Hepatocyte (in vitro differentiated cells): Measurements from ENCODE around the gene SERPING1. TPM values are rescaled to one million over a fixed set of nuclear protein-coding genes. Genes with fewer than 3 reads are reported as not detected.

Experiments used
- DNase-seq: peaks from one replicate; pipeline ENCODE4 v3.0.0-alpha.2; 2016; ENCODE audit warnings: low spot score
- H2AFZ ChIP-seq: fragments of 200-600 bp; sonication (generic); 2 replicates; pipeline ENCODE4 v1.6.0; 2016; ENCODE audit warnings: antibody characterized with exemption, mild to moderate bottlenecking
- H3K27ac ChIP-seq: fragments of 200-600 bp; sonication (generic); 2 replicates; pipeline ENCODE4 v1.5.1; 2016; ENCODE audit warnings: mild to moderate bottlenecking
- H3K27me3 ChIP-seq: fragments of 200-600 bp; sonication (generic); 2 replicates; pipeline ENCODE4 v1.6.1; 2016
- H3K36me3 ChIP-seq: fragments of 200-600 bp; sonication (generic); replicated peaks from 2 replicates; pipeline ENCODE4 v1.5.1; 2016; ENCODE audit warnings: low read depth; ENCODE audit not compliant: insufficient read depth
- H3K4me1 ChIP-seq: fragments of 200-600 bp; sonication (generic); 2 replicates; pipeline ENCODE4 v1.5.1; 2016; ENCODE audit warnings: mild to moderate bottlenecking, moderate library complexity; ENCODE audit not compliant: insufficient read depth
- H3K4me2 ChIP-seq: fragments of 200-600 bp; sonication (generic); 2 replicates; pipeline ENCODE4 v1.6.0; 2016
- H3K4me3 ChIP-seq: fragments of 200-600 bp; sonication (generic); 2 replicates; pipeline ENCODE4 v1.5.1; 2016; ENCODE audit warnings: mild to moderate bottlenecking
- H3K79me2 ChIP-seq: fragments of 200-600 bp; sonication (generic); 2 replicates; pipeline ENCODE4 v1.6.0; 2017; ENCODE audit warnings: mild to moderate bottlenecking
- H3K9me2 ChIP-seq: fragments of 200-600 bp; sonication (generic); replicated peaks from 2 replicates; pipeline ENCODE4 v1.6.0; 2017; ENCODE audit warnings: mild to moderate bottlenecking; ENCODE audit not compliant: insufficient read depth
- H3K9me3 ChIP-seq: fragments of 200-600 bp; sonication (generic); 2 replicates; pipeline ENCODE4 v1.5.1; 2016; ENCODE audit warnings: low read depth, mild to moderate bottlenecking
- H4K20me1 ChIP-seq: fragments of 200-600 bp; sonication (generic); 2 replicates; pipeline ENCODE4 v1.6.0; 2016; ENCODE audit warnings: mild to moderate bottlenecking; ENCODE audit not compliant: insufficient read depth, poor library complexity, severe bottlenecking
- EZH2 ChIP-seq: fragments of 200-600 bp; sonication (generic); IDR thresholded peaks from 2 replicates; pipeline ENCODE4 v1.6.1; 2016; ENCODE audit warnings: antibody characterized with exemption, mild to moderate bottlenecking, borderline replicate concordance
- EZH2phosphoT487 ChIP-seq: fragments of 200-600 bp; sonication (generic); IDR thresholded peaks from one replicate; pipeline ENCODE4 v1.6.1; 2018; ENCODE audit warnings: antibody characterized with exemption, mild to moderate bottlenecking, low read depth, moderate library complexity; ENCODE audit not compliant: unreplicated experiment, severe bottlenecking
- WGBS: methylation state at CpG from one replicate; pipeline ENCODE4 v1.1.6; 2016; ENCODE audit warnings: low lambda C conversion rate; ENCODE audit errors: missing lambda C conversion rate; 5-methylcytosine and 5-hydroxymethylcytosine counted together
- polyA plus RNA-seq: library from polyadenylated mRNA; unstranded; fragments of >200 nt; fragmentation: Nextera tagmentation; extraction: Ambion mirVana; gene quantifications from 2 replicates; pipeline ENCODE4 v1.2.1, GENCODE V29; 2016
- total RNA-seq: library from RNA; depleted of rRNA; stranded (reverse); fragments of >200 nt; gene quantifications from 2 replicates; pipeline ENCODE4 v1.2.3, GENCODE V29; 2014
- TF ChIP-seq, protein P1 (sequence below): fragments of 200-600 bp; sonication (generic); IDR thresholded peaks from 2 replicates; pipeline ENCODE4 v1.5.1; 2016; ENCODE audit warnings: antibody characterized with exemption, mild to moderate bottlenecking; ENCODE audit not compliant: poor library complexity

The SERPING1 gene
- total and polyA plus RNA-seq, 2 experiments from 2014 or later: 129 to 445 TPM

GRCh38 chr11:57614234-57614772 is 16.8 kb downstream of the SERPING1 start:
- Histone ChIP-seq H3K9me3 (no peaks in the 10 kb centered on the region), H3K9me2 (no peaks in the 10 kb centered on the region), H3K27ac (no peak overlapping the region), H3K27me3 (no peaks in the 10 kb centered on the region), H3K36me3 (no peaks in the 10 kb centered on the region), H3K4me2 (no peak overlapping the region), H3K4me1 (no peaks in the 10 kb centered on the region), H3K4me3 (no peak overlapping the region), H2AFZ (no peak overlapping the region), H4K20me1 (no peaks in the 10 kb centered on the region), H3K79me2 (no peaks in the 10 kb centered on the region)
- TF ChIP-seq EZH2: no peak
- TF ChIP-seq, protein P1, sequence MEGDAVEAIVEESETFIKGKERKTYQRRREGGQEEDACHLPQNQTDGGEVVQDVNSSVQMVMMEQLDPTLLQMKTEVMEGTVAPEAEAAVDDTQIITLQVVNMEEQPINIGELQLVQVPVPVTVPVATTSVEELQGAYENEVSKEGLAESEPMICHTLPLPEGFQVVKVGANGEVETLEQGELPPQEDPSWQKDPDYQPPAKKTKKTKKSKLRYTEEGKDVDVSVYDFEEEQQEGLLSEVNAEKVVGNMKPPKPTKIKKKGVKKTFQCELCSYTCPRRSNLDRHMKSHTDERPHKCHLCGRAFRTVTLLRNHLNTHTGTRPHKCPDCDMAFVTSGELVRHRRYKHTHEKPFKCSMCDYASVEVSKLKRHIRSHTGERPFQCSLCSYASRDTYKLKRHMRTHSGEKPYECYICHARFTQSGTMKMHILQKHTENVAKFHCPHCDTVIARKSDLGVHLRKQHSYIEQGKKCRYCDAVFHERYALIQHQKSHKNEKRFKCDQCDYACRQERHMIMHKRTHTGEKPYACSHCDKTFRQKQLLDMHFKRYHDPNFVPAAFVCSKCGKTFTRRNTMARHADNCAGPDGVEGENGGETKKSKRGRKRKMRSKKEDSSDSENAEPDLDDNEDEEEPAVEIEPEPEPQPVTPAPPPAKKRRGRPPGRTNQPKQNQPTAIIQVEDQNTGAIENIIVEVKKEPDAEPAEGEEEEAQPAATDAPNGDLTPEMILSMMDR: no peak
- no peak for TF ChIP-seq EZH2phosphoT487
- DNase-seq: no peak
- 90% methylated on average over 10 of the region's 10 CpGs for WGBS

GRCh38 chr11:57615308-57615707 is 17.8 kb downstream of the SERPING1 start:
- Histone ChIP-seq H4K20me1 (no peaks in the 10 kb centered on the region), H3K9me2 (no peaks in the 10 kb centered on the region), H3K79me2 (no peaks in the 10 kb centered on the region), H3K36me3 (no peaks in the 10 kb centered on the region), H3K27ac (no peak overlapping the region), H3K4me2 (no peak overlapping the region), H3K27me3 (no peaks in the 10 kb centered on the region), H3K4me1 (no peaks in the 10 kb centered on the region), H2AFZ (no peak overlapping the region), H3K9me3 (no peaks in the 10 kb centered on the region), H3K4me3 (no peak overlapping the region)
- DNase-seq: no peak
- WGBS: 80% methylated on average over 1 of the region's 1 CpG
- TF ChIP-seq EZH2: no peak
- TF ChIP-seq EZH2phosphoT487: no peak
- TF ChIP-seq, protein P1: no peak

GRCh38 chr11:57616595-57616994 is 19.1 kb downstream of the SERPING1 start:
- Histone ChIP-seq H3K79me2 (no peaks in the 10 kb centered on the region), H3K27ac (no peak overlapping the region), H3K36me3 (no peaks in the 10 kb centered on the region), H2AFZ (no peak overlapping the region), H3K9me3 (no peaks in the 10 kb centered on the region), H3K4me2 (no peak overlapping the region), H3K4me1 (no peaks in the 10 kb centered on the region), H3K27me3 (no peaks in the 10 kb centered on the region), H4K20me1 (no peaks in the 10 kb centered on the region), H3K4me3 (no peak overlapping the region), H3K9me2 (no peaks in the 10 kb centered on the region)
- TF ChIP-seq, protein P1: no peak
- TF ChIP-seq EZH2 (no peak), EZH2phosphoT487 (no peak)
- DNase-seq: no peak
- WGBS: 82% methylated on average over 3 of the region's 3 CpGs

DNA sequence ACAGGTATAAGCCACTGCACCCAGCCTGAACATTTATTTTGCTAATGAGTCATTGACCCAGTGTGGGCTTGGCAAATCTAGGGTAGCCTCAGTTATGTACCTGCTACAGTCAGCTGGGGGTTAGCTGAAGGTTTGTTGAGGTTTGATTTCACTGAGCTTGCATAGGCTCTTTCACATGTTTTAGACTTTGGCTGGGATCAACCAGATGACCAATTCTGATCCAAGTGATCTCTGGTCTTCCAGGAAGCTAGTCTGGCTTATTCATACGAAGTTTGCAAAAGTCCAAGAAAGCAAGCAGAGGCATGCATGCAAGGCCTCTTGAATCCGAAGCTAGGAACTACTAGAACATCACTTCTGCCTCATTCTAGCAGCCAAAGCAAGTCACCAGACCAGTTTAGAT is 21.0 kb downstream of the SERPING1 start:
- H3K36me3 ChIP-seq: no peaks in the 10 kb centered on the region
- H3K9me2 ChIP-seq: no peaks in the 10 kb centered on the region
- H3K4me3 ChIP-seq: no peak overlapping the region
- no peak overlapping the region for H2AFZ ChIP-seq
- H3K9me3 ChIP-seq: no peaks in the 10 kb centered on the region
- no peaks in the 10 kb centered on the region for H3K4me1 ChIP-seq
- no peaks in the 10 kb centered on the region for H4K20me1 ChIP-seq
- TF ChIP-seq EZH2phosphoT487 (no peak), EZH2 (no peak)
- TF ChIP-seq, protein P1: no peak
- no peak overlapping the region for H3K4me2 ChIP-seq
- H3K27me3 ChIP-seq: no peaks in the 10 kb centered on the region
- H3K79me2 ChIP-seq: no peaks in the 10 kb centered on the region
- DNase-seq: no peak
- 88% methylated on average over 2 of the region's 2 CpGs for WGBS
- H3K27ac ChIP-seq: no peak overlapping the region
